ENCODE data around the gene TECTA.

GRCh38 chr11:121180183-121180582 is 79.1 kb downstream of the TECTA start:
- no peak for TF ChIP-seq CTCF (IDR thresholded peaks at IDR 0.05)
- TF ChIP-seq POLR2A (IDR thresholded peaks at IDR 0.05), result no peak
